NCI-H526 (cell line): Measurements from ENCODE around the gene RBM20.
"Not testable (repeated sequence)": the region's sequence is repeated elsewhere in the genome, so short reads cannot be mapped to it uniquely, and the experiment has no call there.

Source experiments
- DNase-seq, 2 experiments: peaks; one replicate each; lab custom pipeline; 2025; lab: John Stamatoyannopoulos, UW

Gene RBM20

DNA sequence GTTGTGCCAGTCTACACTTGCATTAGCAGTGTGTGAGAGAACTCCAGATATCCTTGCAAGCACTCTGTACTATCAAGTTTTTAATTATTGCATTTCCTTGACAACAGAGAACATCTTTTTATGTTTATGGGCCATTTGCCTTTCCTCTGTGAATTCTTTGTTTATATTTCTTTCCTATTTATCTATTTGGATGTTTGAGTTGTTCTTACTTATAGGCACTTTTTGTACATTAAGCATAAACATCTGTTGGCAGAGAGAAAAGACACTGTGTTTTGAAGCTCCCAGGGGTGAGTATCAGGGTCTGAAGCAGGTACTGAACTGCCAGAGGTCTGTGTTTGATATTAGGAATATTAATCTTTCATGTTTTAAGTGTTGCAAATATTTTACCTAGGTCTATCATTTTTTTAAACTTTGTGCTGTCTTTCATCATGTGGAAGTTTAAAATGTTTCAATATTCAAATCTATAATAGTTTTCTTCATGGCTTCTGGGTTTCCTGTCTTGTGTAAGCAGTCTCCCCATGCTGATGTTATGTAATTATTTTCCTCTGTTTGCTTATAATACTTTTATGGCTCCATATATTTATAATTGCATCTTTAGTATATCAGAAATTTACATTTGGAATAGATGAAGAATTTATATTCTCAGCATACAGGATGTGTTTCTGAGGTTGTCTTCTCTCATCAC lies 209.9 kb downstream of the RBM20 start:
- DNase-seq = no peak

DNA sequence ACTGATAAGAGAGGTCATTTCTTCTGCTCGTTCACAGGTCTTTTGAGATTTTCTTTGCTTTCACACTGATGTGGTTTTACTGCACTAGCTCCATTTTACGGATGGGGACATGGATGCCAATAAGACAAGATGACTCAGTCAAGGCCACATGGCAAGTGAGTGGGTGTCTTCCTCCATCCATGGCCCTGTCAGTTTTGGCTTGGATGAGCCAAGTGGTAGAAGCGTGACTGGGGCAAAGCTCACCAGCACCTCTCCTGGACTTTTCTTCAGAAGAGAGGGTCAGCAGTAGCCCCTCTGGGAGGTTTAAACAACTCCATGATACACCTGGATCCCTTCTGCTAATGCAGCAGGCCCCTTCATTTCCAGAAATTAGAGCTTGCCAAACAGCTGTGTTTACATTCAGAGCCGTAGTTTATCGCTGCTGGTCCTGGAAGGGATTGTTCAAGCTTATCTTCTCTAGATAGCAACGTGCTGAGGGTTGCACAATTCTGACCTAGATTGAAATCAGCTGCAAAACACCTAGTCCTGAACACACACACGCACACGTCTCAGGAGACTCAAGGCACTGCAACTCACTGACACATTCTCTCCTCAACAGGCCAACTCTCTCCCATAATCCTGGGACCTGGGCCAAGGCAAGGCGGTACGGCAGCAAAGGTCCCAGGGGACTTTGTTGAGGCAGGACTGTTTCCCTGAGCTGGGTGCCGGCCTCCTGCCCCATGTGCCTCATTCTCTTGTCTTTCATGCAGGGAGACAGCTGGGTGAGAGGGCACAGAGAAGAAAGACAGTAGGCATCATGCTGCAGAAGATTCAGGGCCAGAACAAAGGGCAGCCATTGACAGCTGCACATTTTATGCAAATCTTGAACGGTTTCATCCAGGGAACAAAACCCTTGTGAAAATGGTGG lies 213.4 kb downstream of the RBM20 start:
- DNase-seq = peak; percentile 58 to 81

DNA sequence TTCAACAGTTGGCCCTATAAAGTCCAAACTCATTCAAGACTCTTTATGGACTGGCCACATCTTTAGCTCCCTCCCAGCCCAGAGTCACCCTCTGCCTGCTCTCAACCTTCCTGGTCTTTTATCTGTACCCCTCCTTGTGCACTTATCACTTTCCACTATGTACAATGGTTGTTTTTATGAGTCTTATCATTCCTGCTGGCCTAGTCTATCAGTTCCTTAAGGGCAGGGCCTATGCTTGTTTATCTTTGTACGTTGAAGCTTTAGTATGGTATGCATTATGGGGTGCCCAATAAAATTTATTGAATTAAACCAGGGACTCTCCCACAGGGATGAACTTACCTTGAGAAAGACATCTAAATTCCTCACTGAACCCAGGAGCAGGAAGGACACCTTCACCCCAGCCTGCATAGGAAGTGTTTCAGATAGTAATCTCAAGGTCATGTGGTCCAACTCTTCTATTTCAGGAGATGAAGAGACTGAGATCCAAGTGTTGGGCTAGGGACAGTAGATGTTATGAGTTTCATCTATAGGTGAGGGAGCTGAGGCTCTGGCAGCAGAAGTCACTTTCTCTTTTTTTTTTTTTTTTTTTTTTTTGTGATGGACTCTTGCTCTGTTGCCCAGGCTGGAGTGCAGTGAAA lies 214.3 kb downstream of the RBM20 start:
- DNase-seq = no peak

DNA sequence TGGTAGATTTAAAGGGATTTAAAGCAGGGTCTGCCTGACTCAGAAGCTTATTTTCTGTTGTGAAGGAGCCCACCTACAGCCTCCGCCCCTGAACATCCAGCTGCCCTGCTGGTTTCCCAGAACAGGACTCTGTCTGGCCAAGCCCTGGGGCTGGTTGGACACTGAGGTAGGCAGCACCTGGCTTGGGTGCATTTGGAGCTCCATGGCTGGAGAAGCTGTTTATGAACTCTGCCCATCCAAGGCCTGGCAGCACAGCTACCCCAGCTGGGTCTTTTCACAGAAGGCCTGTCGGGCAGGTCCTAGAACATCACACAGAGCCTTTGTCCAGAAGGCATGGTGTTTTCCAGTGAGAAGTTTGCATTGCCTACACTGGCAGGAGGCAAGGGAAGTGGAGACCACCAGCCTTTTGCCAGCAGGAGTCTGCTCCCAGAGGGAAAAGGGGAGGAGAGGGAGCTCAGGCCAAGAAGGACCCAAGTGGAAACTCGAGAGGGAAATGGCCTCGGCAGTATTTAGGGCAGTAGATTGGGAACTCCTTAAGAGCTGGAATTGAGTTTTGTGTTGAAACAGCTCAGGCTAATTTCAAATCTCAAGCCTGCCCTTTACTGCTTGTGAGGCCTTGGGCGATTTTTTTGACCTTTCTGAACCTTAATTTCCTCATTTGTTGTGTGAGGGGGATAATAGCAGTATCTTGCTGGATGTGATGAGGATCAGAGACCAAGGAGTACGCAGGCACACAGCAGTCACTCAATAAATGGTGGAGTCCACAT lies 215.3 kb downstream of the RBM20 start:
- DNase-seq = no peak

DNA sequence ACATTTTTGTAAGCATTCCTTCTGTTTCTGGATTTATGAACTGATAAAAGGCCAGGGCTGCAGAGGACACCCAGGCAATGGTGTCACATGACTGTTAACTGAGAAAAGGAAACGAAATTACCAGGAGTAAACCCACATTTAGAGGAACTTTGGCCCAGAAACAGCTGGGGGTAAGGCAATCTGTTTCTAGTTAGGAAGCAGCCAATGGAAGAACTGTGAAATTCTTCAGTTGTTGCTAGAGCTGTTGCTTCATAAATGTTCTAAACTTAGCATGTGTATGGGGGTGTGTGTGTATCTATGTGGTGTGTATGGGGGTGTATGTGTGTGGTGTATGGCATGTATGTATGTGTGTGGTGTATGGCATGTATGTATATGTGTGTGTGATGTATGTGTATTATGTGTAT lies 215.8 kb downstream of the RBM20 start:
- no peak for DNase-seq

DNA sequence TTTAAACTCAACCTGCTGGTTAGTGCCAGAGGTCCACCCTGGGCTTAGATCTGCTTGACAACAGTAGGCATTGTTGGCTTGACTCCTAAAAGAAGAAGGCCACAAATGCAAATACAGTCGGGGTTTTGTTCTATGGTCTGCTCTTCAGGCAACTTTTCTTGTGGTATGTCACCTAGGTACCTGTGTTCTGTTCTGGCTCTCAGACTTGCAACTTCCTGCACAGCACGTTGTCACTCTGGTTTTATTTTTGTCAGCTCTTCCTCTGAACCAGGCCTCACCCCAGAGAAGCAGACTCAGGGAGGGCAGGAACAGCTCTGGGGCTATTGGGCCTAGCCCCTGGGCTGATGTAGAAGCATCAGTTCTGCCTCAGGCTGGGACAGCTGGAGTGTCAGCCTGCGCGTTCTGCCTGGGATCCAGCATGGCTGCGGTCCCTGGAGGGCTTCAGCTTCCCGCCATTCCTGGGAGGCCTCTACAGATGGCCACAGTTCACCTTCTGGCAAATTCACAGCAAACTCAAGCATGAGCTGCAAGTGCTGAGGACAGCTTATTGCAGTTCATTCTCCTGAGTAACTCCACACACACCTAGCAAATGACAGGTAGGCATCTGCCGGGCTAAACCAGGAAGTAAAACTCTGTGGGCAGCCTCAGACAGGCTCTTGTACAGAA lies 216.6 kb downstream of the RBM20 start:
- no peak for DNase-seq

DNA sequence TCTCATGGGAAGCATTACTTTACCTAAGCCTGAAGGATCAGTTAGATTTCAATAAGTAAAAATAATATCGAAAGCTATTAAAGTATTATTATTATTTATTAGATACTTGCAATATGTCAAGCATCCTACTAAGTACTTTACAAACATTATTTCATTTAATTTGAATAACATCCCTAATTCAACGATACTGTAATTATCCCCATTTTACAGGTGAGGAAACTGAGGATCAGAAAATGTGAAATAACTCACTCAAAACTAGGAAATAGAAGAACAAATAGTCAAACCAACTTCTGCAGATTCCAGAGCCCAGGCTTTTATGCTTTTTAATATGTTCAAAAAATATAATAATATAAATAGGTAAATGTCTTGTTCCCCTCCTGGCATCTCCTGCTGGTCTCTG lies 217.3 kb downstream of the RBM20 start:
- no peak for DNase-seq

DNA sequence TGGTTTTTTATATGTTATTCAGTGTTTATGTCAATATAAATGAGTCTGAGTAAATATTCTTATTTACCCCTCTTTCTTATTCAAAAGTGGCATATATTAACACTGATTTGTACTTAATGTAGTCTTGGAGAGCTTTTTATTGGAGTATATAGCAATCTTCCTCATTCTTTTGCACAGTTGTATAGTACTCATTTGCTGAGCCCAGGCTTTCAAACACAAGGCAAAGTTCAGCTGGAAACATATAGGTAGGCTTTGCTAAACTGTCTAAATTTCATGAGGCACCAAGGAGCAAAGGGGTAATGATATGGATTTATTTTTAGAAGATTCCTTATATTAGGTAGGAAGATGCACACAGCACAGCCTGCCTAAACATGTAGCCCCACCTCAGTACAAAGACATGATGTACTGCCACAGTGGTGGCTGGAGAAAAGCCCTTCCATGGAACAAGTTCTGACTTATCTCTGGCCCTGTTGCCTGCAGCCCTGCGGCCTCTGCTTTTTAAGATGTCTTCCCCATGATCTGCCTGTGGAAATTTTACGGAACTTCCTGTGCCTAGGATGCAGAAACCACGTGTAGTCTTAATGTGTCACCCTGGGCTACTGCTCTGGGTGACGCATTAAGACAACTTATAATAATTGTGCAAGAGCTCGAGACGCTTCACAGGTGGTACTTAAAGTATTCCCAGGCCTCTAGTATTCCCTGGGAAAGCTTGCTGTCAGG lies 218.0 kb downstream of the RBM20 start:
- DNase-seq = no peak

DNA sequence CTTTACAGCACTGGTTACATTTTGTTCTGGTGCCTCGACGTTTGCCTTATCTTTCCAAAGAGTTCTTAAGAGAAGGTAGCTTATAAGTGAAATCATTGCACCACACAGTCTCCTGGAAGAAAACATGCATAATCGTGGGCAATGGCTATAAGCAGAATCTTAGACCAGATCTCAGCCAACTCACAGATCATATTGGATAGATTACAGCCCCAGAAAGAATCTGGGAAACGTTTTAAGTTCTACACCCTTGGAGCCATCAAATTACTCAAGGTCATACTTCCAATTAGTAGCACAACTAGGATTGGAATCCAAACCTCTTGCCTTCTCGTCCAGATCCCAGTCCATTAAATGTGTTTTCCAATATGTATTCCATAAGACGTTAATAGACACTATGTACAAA lies 218.8 kb downstream of the RBM20 start:
- DNase-seq = no peak

DNA sequence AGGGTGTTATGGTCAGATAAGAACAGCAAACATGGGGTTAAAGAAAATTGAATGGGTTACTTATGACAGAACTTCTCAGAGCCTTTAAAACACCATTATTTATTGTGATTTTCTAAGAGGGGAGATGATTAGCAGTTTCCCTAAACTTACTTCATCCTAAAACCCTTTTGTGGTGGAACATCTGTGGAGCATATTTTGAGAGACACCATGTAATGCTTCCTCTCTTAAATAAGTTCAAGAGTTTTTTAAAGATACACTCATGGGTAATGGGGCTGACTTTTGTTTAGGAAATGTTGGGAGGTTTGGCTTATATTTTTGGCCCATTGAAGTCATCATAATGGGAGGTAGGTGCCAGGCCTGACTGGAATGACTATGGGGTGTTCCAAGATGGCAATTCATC lies 219.2 kb downstream of the RBM20 start:
- no peak for DNase-seq

DNA sequence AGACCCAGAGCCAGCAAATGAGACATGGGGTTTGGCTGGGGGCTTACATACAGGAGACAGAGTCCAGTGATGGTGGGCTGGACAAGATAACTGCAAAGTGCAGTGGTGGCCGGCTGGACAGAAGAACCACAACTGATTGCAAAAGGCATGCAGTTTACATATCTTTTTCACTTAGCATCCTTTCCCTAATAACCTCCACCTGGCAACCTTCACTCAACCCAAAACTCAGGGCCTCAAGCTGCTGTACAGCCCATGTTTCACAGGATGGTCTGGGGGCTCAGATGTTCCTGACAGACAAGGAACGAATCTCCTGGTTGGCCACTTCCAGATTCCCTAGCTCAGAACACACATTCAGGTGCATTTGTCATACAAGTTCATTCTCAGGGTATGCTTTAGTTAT lies 219.8 kb downstream of the RBM20 start:
- no peak for DNase-seq

DNA sequence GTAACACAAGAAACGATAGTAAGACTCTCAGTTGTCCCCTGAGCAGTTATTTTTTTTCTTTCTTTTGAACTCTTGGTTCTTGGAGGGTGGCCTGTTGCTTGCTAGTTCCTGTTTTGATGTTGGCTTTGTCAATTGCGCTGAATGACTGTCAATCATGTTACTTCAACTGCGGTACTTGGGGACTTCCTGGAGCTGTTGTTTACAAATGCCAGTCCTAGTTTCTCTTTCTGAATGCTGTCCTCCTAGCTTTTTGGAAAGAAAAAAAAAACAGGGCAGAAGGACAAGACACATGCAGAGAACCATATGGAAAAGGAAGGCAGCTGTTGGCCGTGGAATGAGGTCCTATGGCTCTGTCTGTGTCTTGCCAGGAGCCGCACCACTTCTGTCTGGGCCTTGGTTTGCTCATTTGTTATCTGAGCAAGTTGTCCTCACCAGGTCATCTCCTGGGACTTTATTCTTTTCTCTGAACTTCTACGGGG lies 220.6 kb downstream of the RBM20 start:
- DNase-seq = no peak

DNA sequence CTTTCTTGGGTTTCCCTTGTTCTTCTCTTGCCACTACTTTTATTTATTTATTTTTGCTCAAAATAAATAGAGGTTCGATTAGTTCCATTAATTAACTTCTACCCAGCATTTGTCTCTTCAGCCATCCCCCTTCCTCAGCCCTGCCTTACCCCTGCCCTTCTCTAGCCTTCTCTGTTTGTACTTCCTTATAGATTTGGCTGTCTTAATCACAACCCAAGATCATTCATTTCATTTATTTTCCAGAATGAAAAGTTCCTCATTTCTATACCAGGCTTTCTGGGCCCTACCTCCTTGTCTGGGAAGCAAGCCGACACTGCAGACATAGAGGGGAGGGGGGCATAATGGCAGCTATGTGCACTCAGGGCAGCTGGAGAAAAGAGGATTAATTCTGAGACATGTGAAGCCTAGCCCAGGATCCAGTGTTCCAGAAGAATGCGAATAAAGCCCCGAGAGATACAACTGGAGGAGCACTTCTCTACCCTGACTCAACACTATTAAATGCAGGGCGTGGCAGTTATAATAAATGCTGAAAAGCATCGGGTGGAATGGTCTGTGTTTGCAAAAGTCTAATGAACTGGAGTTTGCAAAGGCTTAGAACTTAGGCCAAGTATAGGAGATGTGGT lies 221.2 kb downstream of the RBM20 start:
- no peak for DNase-seq

DNA sequence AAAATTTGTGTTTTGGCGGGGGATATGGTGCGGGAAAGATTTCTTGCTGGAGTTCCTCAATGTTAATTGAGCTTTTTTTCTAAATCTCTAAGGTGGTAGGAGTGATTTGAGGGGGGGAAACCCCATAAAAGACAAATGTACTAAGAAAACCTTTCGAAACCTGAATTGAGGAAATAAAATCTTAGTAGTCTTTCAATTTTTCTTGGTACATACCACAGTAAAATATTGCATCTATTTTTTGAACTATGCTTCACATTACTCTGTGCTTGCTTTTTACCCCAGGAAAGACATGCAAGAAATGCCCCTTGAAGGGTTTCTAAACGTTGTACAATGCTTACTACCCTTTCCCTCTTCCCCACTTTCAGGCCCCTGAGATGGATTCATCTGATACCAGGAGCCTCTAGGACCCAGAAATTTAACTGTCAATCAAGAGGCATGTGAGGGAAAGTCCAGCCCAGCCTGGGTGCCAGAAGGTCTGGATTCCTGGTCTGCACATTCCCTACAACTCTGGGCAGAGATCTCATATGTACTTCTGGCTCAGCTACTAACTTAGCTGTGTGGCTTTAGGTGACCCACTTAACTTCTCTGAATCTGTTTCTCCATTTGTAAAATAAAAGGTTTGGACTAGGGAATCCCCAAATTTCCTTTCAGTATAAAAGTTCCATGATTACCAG lies 221.8 kb downstream of the RBM20 start:
- no peak for DNase-seq

DNA sequence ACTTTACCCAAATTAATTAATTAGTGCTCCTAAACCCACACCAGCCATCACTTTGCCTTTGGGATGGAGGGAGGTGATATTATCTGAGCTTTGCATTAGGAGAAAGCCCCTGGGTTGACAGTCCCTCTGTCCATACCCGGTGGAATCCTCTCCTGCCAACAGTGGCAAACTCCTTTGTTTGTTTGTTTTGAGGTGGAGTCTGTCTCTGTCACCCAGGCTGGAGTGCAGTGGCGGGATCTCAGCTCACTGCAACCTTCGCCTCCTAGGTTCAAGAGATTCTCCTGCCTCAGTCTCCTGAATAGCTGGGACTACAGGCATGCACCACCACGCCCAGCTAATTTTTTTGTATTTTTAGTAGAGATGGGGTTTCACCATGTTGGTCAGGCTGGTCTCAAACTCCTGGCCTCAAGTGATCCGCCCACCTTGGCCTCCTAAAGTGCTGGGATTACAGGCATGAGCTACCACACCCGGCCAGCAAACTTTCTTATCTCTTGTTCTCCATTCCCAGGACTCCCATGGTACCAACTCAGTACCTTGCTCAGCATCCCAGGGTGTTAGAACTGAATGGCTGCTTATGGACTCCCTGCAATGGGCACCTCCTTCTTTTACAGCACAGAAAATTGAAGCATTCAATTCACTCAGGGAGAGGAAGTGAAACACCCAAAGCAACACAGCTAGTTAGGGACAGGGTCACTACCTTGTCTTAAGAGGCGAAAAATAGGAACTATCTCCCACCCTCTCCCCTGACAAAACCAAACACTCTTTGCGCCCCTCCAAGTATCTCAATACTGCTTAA lies 223.1 kb downstream of the RBM20 start:
- DNase-seq = not testable (repeated sequence)

DNA sequence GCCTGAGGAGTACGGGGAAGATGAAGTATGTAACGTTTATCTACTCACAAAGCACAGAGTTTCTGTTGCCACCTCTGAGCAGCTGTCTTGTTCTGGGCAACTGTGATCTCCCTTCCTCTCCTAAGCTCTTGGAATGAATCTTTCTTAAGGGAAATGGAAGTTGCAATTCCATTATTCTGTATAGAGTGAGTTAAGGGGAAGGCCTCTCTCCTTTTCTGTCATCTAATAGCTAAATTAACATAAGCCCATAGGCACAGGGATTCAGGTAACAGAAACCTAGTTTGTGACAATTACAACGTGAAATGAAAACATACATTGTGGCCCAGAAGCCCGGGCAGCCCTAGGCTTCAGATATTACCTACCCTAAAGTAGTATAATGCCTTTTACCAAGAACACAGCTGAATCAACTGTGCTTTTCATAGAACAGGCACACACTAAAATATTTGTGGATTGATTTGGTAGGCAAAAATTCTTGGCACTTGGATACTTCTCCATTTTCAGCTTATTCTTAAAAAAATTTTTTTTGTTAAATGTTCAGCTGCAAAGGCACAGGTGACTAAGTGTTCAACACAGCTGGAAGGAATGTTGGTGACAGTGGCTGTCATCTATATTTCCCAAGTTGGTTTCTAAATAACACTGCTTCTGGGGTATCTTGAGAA lies 223.8 kb downstream of the RBM20 start:
- no peak for DNase-seq

DNA sequence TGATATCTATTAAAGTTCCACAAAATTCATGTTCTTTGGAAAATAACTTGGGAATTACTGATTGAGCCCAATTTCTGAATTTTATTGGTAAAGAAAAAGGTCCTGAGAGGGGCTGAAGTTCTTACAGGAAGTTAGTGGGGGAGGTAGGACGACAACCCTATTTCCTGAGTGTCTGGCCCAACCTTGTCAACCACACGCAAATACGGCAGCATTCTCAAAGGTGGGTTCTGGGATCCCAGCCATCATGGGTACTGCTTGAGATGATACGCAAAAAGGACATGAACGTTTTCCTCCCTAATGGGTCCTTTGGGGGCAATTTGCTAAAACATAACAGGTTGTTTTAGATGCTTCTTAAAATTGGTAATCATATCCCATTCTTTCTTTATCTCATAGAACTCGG lies 224.8 kb downstream of the RBM20 start:
- no peak for DNase-seq

DNA sequence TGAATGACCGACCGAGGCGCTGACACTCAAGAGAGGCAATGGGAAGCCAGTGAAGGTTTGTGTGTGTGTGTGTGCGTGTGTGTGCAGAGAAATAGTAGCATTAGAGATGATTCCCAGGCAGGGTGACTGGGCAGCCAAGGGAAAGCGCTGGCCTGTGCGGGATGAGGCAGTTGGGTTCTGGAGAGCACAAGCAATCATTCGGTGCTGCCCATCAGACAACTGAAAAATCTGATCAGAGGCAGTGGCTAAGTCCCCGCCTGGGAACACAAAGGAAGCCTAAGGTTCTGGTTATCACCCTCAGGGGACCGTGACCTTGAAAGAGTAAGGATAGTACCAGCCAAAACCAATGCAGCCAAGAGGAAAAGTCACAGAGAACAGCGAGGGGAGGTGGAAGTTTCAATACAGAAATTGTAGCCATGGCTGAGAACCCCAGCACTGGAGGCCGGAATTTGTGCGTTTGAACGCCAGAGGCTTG lies 226.7 kb downstream of the RBM20 start:
- peak in 1 of 2 experiments; percentile 7 for DNase-seq
